Daoy (cell line): ENCODE measurements around the gene NTN5. TPM values are rescaled to one million over a fixed set of nuclear protein-coding genes. Genes with fewer than 3 reads are reported as not detected.
"Not testable (repeated sequence)": the region's sequence is repeated elsewhere in the genome, so short reads cannot be mapped to it uniquely, and the experiment has no call there.

Source experiments
- DNase-seq: peaks from one replicate; pipeline ENCODE4 v3.0.0-alpha.2; 2015; ENCODE audit warnings: low read depth
- total RNA-seq: library from RNA; depleted of rRNA; stranded (reverse); fragments of >200 nt; shearing (Covaris generic); gene quantifications from 2 replicates; pipeline ENCODE4 v1.2.3, GENCODE V29; 2014

The NTN5 gene
- total RNA-seq, 1 experiment from 2014 or later = not detected

GRCh38 chr19:48644839-48645619 is 27.8 kb downstream of the NTN5 start:
- peak; percentile 76 for DNase-seq

- no peak for DNase-seq
Measured at GRCh38 chr19:48644355-48644754, 28.5 kb downstream of the NTN5 start.

- DNase-seq = no peak
Measured at GRCh38 chr19:48642862-48643261, 30.0 kb downstream of the NTN5 start.

GRCh38 chr19:48641850-48642249 is 31.0 kb downstream of the NTN5 start:
- DNase-seq = no peak

- no peak for DNase-seq
Measured at GRCh38 chr19:48639483-48640375, 33.1 kb downstream of the NTN5 start.

- no peak for DNase-seq
Measured at GRCh38 chr19:48638831-48639381, 33.9 kb downstream of the NTN5 start.

GRCh38 chr19:48637948-48638830 is 34.6 kb downstream of the NTN5 start:
- peak; percentile 80 for DNase-seq

- DNase-seq = peak; percentile 99
Measured at GRCh38 chr19:48637449-48637947, 35.3 kb downstream of the NTN5 start.

GRCh38 chr19:48636859-48637448 is 35.9 kb downstream of the NTN5 start, which contains the start of gene DBP:
DBP (minus strand) TSS chr19:48637379; CDS start chr19:48636994, 385 bp downstream.
- peak; percentile 55 for DNase-seq

- DNase-seq = peak; percentile 9
Measured at GRCh38 chr19:48635966-48636858, 36.6 kb downstream of the NTN5 start.

- DNase-seq = peak; percentile 72
Measured at GRCh38 chr19:48635263-48635965, 37.4 kb downstream of the NTN5 start.

- peak; percentile 97 for DNase-seq
Measured at GRCh38 chr19:48634424-48635262, 38.2 kb downstream of the NTN5 start.

GRCh38 chr19:48634036-48634342 is 38.8 kb downstream of the NTN5 start:
- DNase-seq = no peak

GRCh38 chr19:48633148-48634035 is 39.4 kb downstream of the NTN5 start:
- no peak for DNase-seq

- peak; percentile 25 for DNase-seq
Measured at GRCh38 chr19:48632692-48633147, 40.1 kb downstream of the NTN5 start.

GRCh38 chr19:48632286-48632685 is 40.5 kb downstream of the NTN5 start:
- not testable (repeated sequence) for DNase-seq

GRCh38 chr19:48631225-48631624 is 41.6 kb downstream of the NTN5 start:
- no peak for DNase-seq
